HepG2 (cell line): ENCODE measurements around the gene MDP1. TPM values are rescaled to one million over a fixed set of nuclear protein-coding genes. Genes with fewer than 3 reads are reported as not detected.
A peak's percentile ranks its signal among the peaks of the same experiment; 100 is the strongest.

Source experiments
- ADNP ChIP-seq: sonication (generic); formaldehyde crosslinking; IDR thresholded peaks from 2 replicates; pipeline ENCODE4 v1.4.0; 2020; ENCODE audit warnings: missing genetic modification reagents
- AGO1 ChIP-seq: fragments of 200-400 bp; formaldehyde crosslinking; IDR thresholded peaks from 2 replicates; pipeline ENCODE4 v1.6.1; 2017; ENCODE audit warnings: mild to moderate bottlenecking, low read depth, low read length, moderate library complexity; ENCODE audit not compliant: poor library complexity, severe bottlenecking
- ATAD3A ChIP-seq: sonication (generic); formaldehyde crosslinking; IDR thresholded peaks from 2 replicates; pipeline ENCODE4 v1.4.0; 2020; ENCODE audit warnings: missing genetic modification reagents
- DMAP1 ChIP-seq: IDR thresholded peaks from 2 replicates; pipeline ENCODE4 v1.6.1; 2016
- DNMT1 ChIP-seq: sonication (generic); formaldehyde crosslinking; IDR thresholded peaks from 2 replicates; pipeline ENCODE4 v1.5.1; 2020; ENCODE audit warnings: mild to moderate bottlenecking, missing genetic modification reagents
- FOXJ3 ChIP-seq: sonication (generic); formaldehyde crosslinking; IDR thresholded peaks from 2 replicates; pipeline ENCODE4 v1.4.0; 2020; ENCODE audit warnings: missing genetic modification reagents, mild to moderate bottlenecking, borderline replicate concordance
- GATAD2A ChIP-seq: IDR thresholded peaks from 2 replicates; pipeline ENCODE4 v1.6.1; 2016
- JUND ChIP-seq: sonication (generic); formaldehyde crosslinking; IDR thresholded peaks from 2 replicates; pipeline ENCODE4 v1.8.0; 2022; ENCODE audit warnings: mild to moderate bottlenecking, missing genetic modification reagents
- KDM5B ChIP-seq: sonication (generic); formaldehyde crosslinking; IDR thresholded peaks from 2 replicates; pipeline ENCODE4 v1.4.0; 2020; ENCODE audit warnings: missing genetic modification reagents, mild to moderate bottlenecking, borderline replicate concordance
- MIER2 ChIP-seq: IDR thresholded peaks from 2 replicates; pipeline ENCODE4 v1.6.1; 2016; ENCODE audit warnings: missing biosample characterization, missing genetic modification reagents
- NFIB ChIP-seq: sonication (generic); formaldehyde crosslinking; IDR thresholded peaks from 2 replicates; pipeline ENCODE4 v1.9.0; 2021; ENCODE audit warnings: missing genetic modification reagents, mild to moderate bottlenecking, borderline replicate concordance
- PPARG ChIP-seq: conservative IDR thresholded peaks from 2 replicates; pipeline ENCODE4 v1.6.1; 2016; ENCODE audit warnings: missing biosample characterization, missing genetic modification reagents
- TBL1XR1 ChIP-seq: fragments of 150-350 bp; IDR thresholded peaks from 2 replicates; pipeline ENCODE4 v1.6.1; 2014; ENCODE audit warnings: borderline replicate concordance, low read length; ENCODE audit not compliant: partially characterized antibody
- ZFP90 ChIP-seq: sonication (generic); formaldehyde crosslinking; IDR thresholded peaks from 2 replicates; pipeline ENCODE4 v1.8.0; 2022; ENCODE audit warnings: missing genetic modification reagents, mild to moderate bottlenecking, inconsistent platforms, borderline replicate concordance
- ZFY ChIP-seq: sonication (generic); formaldehyde crosslinking; IDR thresholded peaks from 2 replicates; pipeline ENCODE4 v1.4.0; 2020; ENCODE audit warnings: missing genetic modification reagents
- ZNF343 ChIP-seq: sonication (generic); formaldehyde crosslinking; IDR thresholded peaks from 2 replicates; pipeline ENCODE4 v1.4.0; 2020; ENCODE audit warnings: mild to moderate bottlenecking, missing genetic modification reagents
- ZNF484 ChIP-seq: sonication (generic); formaldehyde crosslinking; IDR thresholded peaks from 2 replicates; pipeline ENCODE4 v1.5.1; 2020; ENCODE audit warnings: mild to moderate bottlenecking, low read depth, missing genetic modification reagents, borderline replicate concordance
- ZNF598 ChIP-seq: sonication (generic); formaldehyde crosslinking; IDR thresholded peaks from 2 replicates; pipeline ENCODE4 v1.5.1; 2020; ENCODE audit warnings: mild to moderate bottlenecking, missing genetic modification reagents, borderline replicate concordance
- ZNF710 ChIP-seq: sonication (generic); formaldehyde crosslinking; IDR thresholded peaks from 2 replicates; pipeline ENCODE4 v1.5.0; 2020; ENCODE audit warnings: mild to moderate bottlenecking, missing genetic modification reagents, borderline replicate concordance
- ZNF749 ChIP-seq: sonication (generic); formaldehyde crosslinking; IDR thresholded peaks from 2 replicates; pipeline ENCODE4 v1.8.0; 2022; ENCODE audit warnings: mild to moderate bottlenecking, missing genetic modification reagents, moderate library complexity, borderline replicate concordance
- polyA plus RNA-seq, 8 experiments: library from polyadenylated mRNA; depleted of rRNA in 3 of 8; stranded (reverse) in 7 of 8; unstranded in 1 of 8; fragments of >200 nt; fragmentation: Illumina TruSeq in 4 of 8; extraction: Trizol in 4 of 8; gene quantifications; 2 replicates each; pipeline versions ENCODE4 v1.2.1 to v1.2.3, GENCODE V29; 2011 to 2016; ENCODE audit warnings: low read depth in 4 of 8, missing spikeins in 1 of 8, mixed read lengths in 1 of 8; ENCODE audit not compliant: insufficient read depth in 1 of 8
- total RNA-seq, 5 experiments: library from RNA; depleted of rRNA; stranded (reverse); fragments of >200 nt; fragmentation: Illumina TruSeq; extraction: Trizol; gene quantifications; 2 replicates each; pipeline ENCODE4 v1.2.3, GENCODE V29; 2016; ENCODE audit warnings: low read depth in 1 of 5
- TF ChIP-seq, protein P1 (sequence below): IDR thresholded peaks from 2 replicates; pipeline ENCODE4 v1.6.1; 2016; ENCODE audit warnings: missing compliant biosample characterization, missing genetic modification reagents, borderline replicate concordance
- TF ChIP-seq, protein P2 (sequence below): sonication (generic); formaldehyde crosslinking; IDR thresholded peaks from 2 replicates; pipeline ENCODE4 v1.4.0; 2020; ENCODE audit warnings: low read depth, missing genetic modification reagents

Gene MDP1
- total and polyA plus RNA-seq, 2 of the 13 experiments (the other 11 are each of a cell fraction or from before 2014, with no cell fraction given): 44.1 to 48.7 TPM

- TF ChIP-seq, protein P1, sequence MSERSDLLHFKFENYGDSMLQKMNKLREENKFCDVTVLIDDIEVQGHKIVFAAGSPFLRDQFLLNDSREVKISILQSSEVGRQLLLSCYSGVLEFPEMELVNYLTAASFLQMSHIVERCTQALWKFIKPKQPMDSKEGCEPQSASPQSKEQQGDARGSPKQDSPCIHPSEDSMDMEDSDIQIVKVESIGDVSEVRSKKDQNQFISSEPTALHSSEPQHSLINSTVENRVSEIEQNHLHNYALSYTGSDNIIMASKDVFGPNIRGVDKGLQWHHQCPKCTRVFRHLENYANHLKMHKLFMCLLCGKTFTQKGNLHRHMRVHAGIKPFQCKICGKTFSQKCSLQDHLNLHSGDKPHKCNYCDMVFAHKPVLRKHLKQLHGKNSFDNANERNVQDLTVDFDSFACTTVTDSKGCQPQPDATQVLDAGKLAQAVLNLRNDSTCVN (CRISPR knock-in tag): peak; percentile 7
- TF ChIP-seq DNMT1 (CRISPR knock-in tag) (peak; percentile 93), ZFY (CRISPR knock-in tag) (peak; percentile 78), ZNF598 (peak; percentile 70; the same call in 1 of the 2 replicates), ZNF484 (CRISPR knock-in tag) (0 out of 2 replicates have a peak, but pooled peaks have one; percentile 26), AGO1 (peak; percentile 26), FOXJ3 (CRISPR knock-in tag) (peak; percentile 40; the same call in 1 of the 2 replicates), ZNF749 (CRISPR knock-in tag) (peak; percentile 49; the same call in 1 of the 2 replicates), ZNF710 (CRISPR knock-in tag) (peak; percentile 40; the same call in 1 of the 2 replicates), ZNF343 (no peak), ADNP (CRISPR knock-in tag) (no peak), DMAP1 (CRISPR knock-in tag) (peak; percentile 58; the same call in 1 of the 2 replicates), ATAD3A (CRISPR knock-in tag) (0 out of 2 replicates have a peak, but pooled peaks have one; percentile 11), TBL1XR1 (no peak), PPARG (0 out of 2 replicates have a peak, but pooled peaks have one; percentile 39), MIER2 (CRISPR knock-in tag) (0 out of 2 replicates have a peak, but pooled peaks have one; percentile 37), JUND (CRISPR knock-in tag) (no peak), GATAD2A (CRISPR knock-in tag) (peak; percentile 91), KDM5B (CRISPR knock-in tag) (0 out of 2 replicates have a peak, but pooled peaks have one; percentile 9), NFIB (CRISPR knock-in tag) (no peak), ZFP90 (CRISPR knock-in tag) (peak; percentile 70; the same call in 1 of the 2 replicates)
- TF ChIP-seq, protein P2, sequence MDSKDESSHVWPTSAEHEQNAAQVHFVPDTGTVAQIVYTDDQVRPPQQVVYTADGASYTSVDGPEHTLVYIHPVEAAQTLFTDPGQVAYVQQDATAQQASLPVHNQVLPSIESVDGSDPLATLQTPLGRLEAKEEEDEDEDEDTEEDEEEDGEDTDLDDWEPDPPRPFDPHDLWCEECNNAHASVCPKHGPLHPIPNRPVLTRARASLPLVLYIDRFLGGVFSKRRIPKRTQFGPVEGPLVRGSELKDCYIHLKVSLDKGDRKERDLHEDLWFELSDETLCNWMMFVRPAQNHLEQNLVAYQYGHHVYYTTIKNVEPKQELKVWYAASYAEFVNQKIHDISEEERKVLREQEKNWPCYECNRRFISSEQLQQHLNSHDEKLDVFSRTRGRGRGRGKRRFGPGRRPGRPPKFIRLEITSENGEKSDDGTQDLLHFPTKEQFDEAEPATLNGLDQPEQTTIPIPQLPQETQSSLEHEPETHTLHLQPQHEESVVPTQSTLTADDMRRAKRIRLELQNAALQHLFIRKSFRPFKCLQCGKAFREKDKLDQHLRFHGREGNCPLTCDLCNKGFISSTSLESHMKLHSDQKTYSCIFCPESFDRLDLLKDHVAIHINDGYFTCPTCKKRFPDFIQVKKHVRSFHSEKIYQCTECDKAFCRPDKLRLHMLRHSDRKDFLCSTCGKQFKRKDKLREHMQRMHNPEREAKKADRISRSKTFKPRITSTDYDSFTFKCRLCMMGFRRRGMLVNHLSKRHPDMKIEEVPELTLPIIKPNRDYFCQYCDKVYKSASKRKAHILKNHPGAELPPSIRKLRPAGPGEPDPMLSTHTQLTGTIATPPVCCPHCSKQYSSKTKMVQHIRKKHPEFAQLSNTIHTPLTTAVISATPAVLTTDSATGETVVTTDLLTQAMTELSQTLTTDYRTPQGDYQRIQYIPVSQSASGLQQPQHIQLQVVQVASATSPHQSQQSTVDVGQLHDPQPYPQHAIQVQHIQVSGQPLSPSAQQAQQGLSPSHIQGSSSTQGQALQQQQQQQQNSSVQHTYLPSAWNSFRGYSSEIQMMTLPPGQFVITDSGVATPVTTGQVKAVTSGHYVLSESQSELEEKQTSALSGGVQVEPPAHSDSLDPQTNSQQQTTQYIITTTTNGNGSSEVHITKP: peak; percentile 83
These were observed 36.6 kb upstream of the MDP1 start (continued) for GRCh38 chr14:24252289-24253124.
